HFFc6 (cell line): ENCODE measurements around the gene NLRP9. TPM values are rescaled to one million over a fixed set of nuclear protein-coding genes. Genes with fewer than 3 reads are reported as not detected.

Source experiments
- DNase-seq: peaks from one replicate; pipeline ENCODE4 v3.0.0-alpha.2; 2018
- H3K27ac Mint-ChIP-seq: 2 replicates; pipeline ENCODE4 v1.8.0; 2020; ENCODE audit warnings: mild to moderate bottlenecking, mixed read lengths
- H3K27me3 Mint-ChIP-seq: 2 replicates; pipeline ENCODE4 v1.8.0; 2021; ENCODE audit warnings: mild to moderate bottlenecking, moderate library complexity, mixed read lengths; ENCODE audit not compliant: insufficient read depth
- H3K36me3 Mint-ChIP-seq: 2 replicates; pipeline ENCODE4 v1.8.0; 2021; ENCODE audit warnings: low read depth, mixed read lengths
- H3K4me1 Mint-ChIP-seq: 2 replicates; pipeline ENCODE4 v1.8.0; 2020; ENCODE audit warnings: low read depth, mixed read lengths
- H3K4me3 Mint-ChIP-seq: 2 replicates; pipeline ENCODE4 v1.8.0; 2020; ENCODE audit warnings: mild to moderate bottlenecking, moderate library complexity, mixed read lengths
- H3K9me3 Mint-ChIP-seq: 2 replicates; pipeline ENCODE4 v1.8.0; 2020; ENCODE audit warnings: mild to moderate bottlenecking, mixed read lengths
- CTCF ChIP-seq: fragments of 200-600 bp; sonication (generic); IDR thresholded peaks from 2 replicates; pipeline ENCODE4 v1.5.0; 2021; ENCODE audit warnings: antibody characterized with exemption, mild to moderate bottlenecking
- total RNA-seq, 6 experiments: library from RNA; stranded (reverse); fragmentation: NEBNext Ultra II Directional; extraction: Animal tissue kit (Norgen Biotek cat#: 25700); gene quantifications; 2 replicates in 1 of 6; 3 replicates in 5 of 6; pipeline ENCODE4 v1.2.3, GENCODE V29; 2021

Gene NLRP9
- total RNA-seq, 6 experiments from 2014 or later, result not detected

GRCh38 chr19:55702131-55702627 lies 36.0 kb downstream of the NLRP9 start:
- Mint-ChIP-seq H3K4me3 (no peak overlapping the region), H3K36me3 (peaks cover 59% of the 10 kb centered on the region), H3K4me1 (no peaks in the 10 kb centered on the region), H3K27me3 (peaks cover 4% of the 10 kb centered on the region; the same call in 1 of the 2 replicates), H3K9me3 (no peaks in the 10 kb centered on the region), H3K27ac (no peak overlapping the region)
- no peak for TF ChIP-seq CTCF
- DNase-seq, result no peak

DNA sequence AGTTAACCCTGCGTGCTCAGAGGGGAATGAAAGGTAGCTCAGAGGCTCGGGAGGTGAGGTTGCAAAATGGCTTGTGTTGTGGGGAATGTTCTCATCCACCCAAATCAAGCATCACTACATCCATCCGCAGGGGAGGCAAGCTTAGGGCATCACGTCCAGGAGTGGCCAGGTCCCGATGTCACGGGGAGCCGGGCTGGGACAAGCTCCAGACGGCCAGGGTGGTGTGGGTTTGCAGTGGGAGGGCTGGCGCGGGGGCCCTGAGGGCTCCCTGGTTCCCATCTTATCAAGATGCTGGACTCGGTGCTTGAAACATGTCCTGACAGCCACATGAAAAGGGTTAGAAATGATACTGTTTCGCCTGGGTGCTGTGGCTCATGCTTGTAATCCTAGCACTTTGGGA lies 37.4 kb downstream of the NLRP9 start:
- Mint-ChIP-seq H3K9me3 (no peaks in the 10 kb centered on the region), H3K4me3 (no peak overlapping the region), H3K27me3 (peaks cover 4% of the 10 kb centered on the region), H3K4me1 (no peaks in the 10 kb centered on the region), H3K36me3 (peaks cover 60% of the 10 kb centered on the region), H3K27ac (no peak overlapping the region)
- no peak for TF ChIP-seq CTCF
- DNase-seq, result no peak

GRCh38 chr19:55699221-55699620 lies 39.0 kb downstream of the NLRP9 start:
- H3K36me3 Mint-ChIP-seq, result peaks cover 46% of the 10 kb centered on the region
- H3K4me1 Mint-ChIP-seq, result no peaks in the 10 kb centered on the region
- no peaks in the 10 kb centered on the region for H3K9me3 Mint-ChIP-seq
- TF ChIP-seq CTCF, result no peak
- peaks cover 4% of the 10 kb centered on the region for H3K27me3 Mint-ChIP-seq
- no peak for DNase-seq
- no peak overlapping the region for H3K27ac Mint-ChIP-seq
- no peak overlapping the region for H3K4me3 Mint-ChIP-seq

- no peak for TF ChIP-seq CTCF
- Mint-ChIP-seq H3K4me1 (no peaks in the 10 kb centered on the region), H3K27ac (no peak overlapping the region), H3K9me3 (no peaks in the 10 kb centered on the region), H3K27me3 (peaks cover 2% of the 10 kb centered on the region), H3K36me3 (peaks cover 36% of the 10 kb centered on the region), H3K4me3 (no peak overlapping the region)
- DNase-seq, result no peak
Observed at GRCh38 chr19:55698256-55698655, 39.9 kb downstream of the NLRP9 start.

DNA sequence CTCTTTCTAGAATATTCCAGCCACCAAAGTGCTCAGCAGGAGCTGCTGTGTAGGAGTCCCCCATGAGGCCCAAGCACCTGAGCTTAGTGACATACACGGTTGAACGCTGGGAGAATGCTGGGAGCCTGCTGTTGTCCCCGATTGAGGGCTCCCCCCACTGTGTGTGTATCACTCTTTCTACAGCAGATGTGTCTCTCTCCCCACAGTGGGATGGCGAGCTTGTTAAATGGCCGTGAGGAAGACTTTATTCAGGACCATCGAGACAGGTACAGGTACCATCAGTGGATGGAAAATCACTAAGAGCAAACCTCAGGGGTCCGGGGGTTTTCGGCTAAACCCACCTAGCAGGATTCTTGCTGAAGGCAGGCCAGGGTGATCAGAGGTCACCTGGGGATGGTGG lies 40.5 kb downstream of the NLRP9 start:
- H3K27me3 Mint-ChIP-seq, result no peaks in the 10 kb centered on the region; the same call in 1 of the 2 replicates
- peaks cover 32% of the 10 kb centered on the region for H3K36me3 Mint-ChIP-seq
- TF ChIP-seq CTCF, result no peak
- no peaks in the 10 kb centered on the region for H3K9me3 Mint-ChIP-seq
- DNase-seq, result no peak
- H3K27ac Mint-ChIP-seq, result no peak overlapping the region
- H3K4me3 Mint-ChIP-seq, result no peak overlapping the region
- no peaks in the 10 kb centered on the region for H3K4me1 Mint-ChIP-seq

GRCh38 chr19:55697069-55697440 lies 41.1 kb downstream of the NLRP9 start:
- no peak for TF ChIP-seq CTCF
- H3K27me3 Mint-ChIP-seq, result no peaks in the 10 kb centered on the region; the same call in 1 of the 2 replicates
- no peaks in the 10 kb centered on the region for H3K4me1 Mint-ChIP-seq
- H3K4me3 Mint-ChIP-seq, result no peak overlapping the region
- DNase-seq, result no peak
- no peak overlapping the region for H3K27ac Mint-ChIP-seq
- H3K36me3 Mint-ChIP-seq, result peaks cover 26% of the 10 kb centered on the region
- H3K9me3 Mint-ChIP-seq, result no peaks in the 10 kb centered on the region
